ENCODE results near the gene DLG4.

Gene DLG4

DNA sequence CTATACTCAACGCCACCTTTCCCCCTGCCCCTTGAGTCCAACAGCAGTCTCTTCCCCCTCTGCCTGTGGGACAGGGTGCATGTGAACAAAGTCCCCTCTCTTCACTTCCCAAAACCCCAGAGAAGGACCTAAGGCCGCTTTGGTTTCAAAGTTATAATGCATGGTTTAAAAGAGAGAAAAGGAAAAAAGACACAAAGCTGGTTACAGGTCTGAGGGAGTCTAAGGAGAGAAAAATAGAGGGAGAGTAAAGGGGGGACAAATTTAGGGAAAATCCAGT is 23.8 kb upstream of the DLG4 start:
- DNase-seq = no peak
- no peak for TF ChIP-seq CTCF (IDR thresholded peaks at IDR 0.05; ENCODE audit: low read depth, low read length, missing control alignments)
- Histone ChIP-seq H3K4me3 (ENCODE audit: low read depth, low read length) (peak overlapping the region; percentile 96), H3K27ac (peak overlapping the region; percentile 94), H3K27me3 (replicated peaks) (no peaks in the 10 kb centered on the region), H3K36me3 (replicated peaks) (peaks cover 44% of the 10 kb centered on the region)
- in situ Hi-C loops (cut with HindIII; ENCODE audit: low pct_ligation_motif_present, low sequenced_read_pairs) = no loop called here

GRCh38 chr17:7242717-7243452 is 23.2 kb upstream of the DLG4 start:
- in situ Hi-C loops (cut with HindIII; ENCODE audit: low pct_ligation_motif_present, low sequenced_read_pairs) = no loop called here
- Histone ChIP-seq H3K36me3 (replicated peaks) (peaks cover 44% of the 10 kb centered on the region), H3K27me3 (replicated peaks) (no peaks in the 10 kb centered on the region), H3K27ac (peak overlapping the region; percentile 94), H3K4me3 (ENCODE audit: low read depth, low read length) (peak overlapping the region; percentile 96)
- no peak for TF ChIP-seq CTCF (IDR thresholded peaks at IDR 0.05; ENCODE audit: low read depth, low read length, missing control alignments)
- DNase-seq = peak; percentile 94

GRCh38 chr17:7241783-7242716 is 22.4 kb upstream of the DLG4 start, which contains the start of gene GABARAP:
Gene GABARAP, minus strand, starts transcription at chr17:7242449. Its CDS starts 119 bp downstream, at chr17:7242330.
- in situ Hi-C loops (cut with HindIII; ENCODE audit: low pct_ligation_motif_present, low sequenced_read_pairs) = no loop called here
- no peaks in the 10 kb centered on the region for H3K27me3 ChIP-seq (replicated peaks)
- DNase-seq = peak; percentile 88
- no peak for TF ChIP-seq CTCF (IDR thresholded peaks at IDR 0.05; ENCODE audit: low read depth, low read length, missing control alignments)
- peak within 1 kb of the TSS; percentile 94 for H3K27ac ChIP-seq
- H3K4me3 ChIP-seq (ENCODE audit: low read depth, low read length) = peak within 1 kb of the TSS; percentile 96
- H3K36me3 ChIP-seq (replicated peaks) = peaks cover 47% of the 10 kb centered on the region

DNA sequence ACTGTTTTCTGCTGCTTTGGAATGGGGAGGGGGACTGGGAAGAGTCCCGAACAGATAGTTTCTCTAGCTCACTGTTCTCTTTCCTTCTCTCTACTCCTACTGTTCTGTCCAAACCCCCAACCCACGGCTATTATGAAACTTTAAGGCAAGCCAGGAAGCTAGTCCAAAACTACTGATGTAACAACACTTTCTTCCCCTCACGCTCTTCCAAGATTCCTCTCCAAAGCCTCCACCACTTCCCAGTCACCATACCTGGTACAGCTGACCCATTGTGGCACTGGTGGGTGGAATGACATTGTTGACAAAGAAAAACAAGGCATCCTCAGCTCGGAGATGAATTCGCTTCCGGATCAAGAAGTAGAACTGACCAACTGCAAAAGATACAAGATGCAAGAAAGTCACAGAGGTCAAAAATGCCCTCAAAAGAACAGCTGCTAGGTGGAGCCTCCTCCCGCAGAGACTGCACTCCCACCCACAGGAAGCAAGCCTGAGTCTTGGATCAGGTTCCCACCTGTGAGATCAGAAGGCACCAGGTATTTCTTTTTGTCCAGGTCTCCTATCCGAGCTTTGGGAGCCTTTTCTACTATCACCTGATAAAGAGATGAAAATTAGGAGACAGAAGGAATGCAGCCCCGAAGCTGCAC is 21.6 kb upstream of the DLG4 start:
- Histone ChIP-seq H3K27me3 (replicated peaks) (no peaks in the 10 kb centered on the region), H3K4me3 (ENCODE audit: low read depth, low read length) (peak overlapping the region; percentile 96), H3K27ac (peak overlapping the region; percentile 94), H3K36me3 (replicated peaks) (peaks cover 49% of the 10 kb centered on the region)
- DNase-seq = no peak
- TF ChIP-seq CTCF (IDR thresholded peaks at IDR 0.05; ENCODE audit: low read depth, low read length, missing control alignments) = no peak
- in situ Hi-C loops (cut with HindIII; ENCODE audit: low pct_ligation_motif_present, low sequenced_read_pairs) = no loop called here

DNA sequence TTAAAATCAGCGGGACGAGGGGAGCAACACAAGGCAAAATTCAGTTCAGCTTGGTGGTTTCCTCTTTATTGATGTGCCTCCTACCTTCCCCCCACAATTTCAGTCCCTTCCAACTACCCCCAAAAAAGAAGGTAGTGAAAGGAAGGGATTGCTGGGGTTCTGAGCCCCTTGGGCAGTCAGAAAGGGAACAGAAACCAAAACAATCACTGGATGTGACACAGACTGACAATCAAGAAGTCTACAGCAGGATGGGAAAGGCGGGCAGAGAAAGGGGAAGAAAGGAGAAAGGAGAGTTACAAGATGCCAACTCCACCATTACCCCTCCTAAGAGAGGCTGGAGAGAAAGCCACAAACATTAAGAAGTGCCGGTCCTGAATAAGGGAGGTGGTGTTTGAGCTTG is 20.7 kb upstream of the DLG4 start:
- in situ Hi-C loops (cut with HindIII; ENCODE audit: low pct_ligation_motif_present, low sequenced_read_pairs) = no loop called here
- no peak for TF ChIP-seq CTCF (IDR thresholded peaks at IDR 0.05; ENCODE audit: low read depth, low read length, missing control alignments)
- peak overlapping the region; percentile 96 for H3K4me3 ChIP-seq (ENCODE audit: low read depth, low read length)
- no peak for DNase-seq
- H3K27ac ChIP-seq = no peak overlapping the region
- H3K36me3 ChIP-seq (replicated peaks) = peaks cover 48% of the 10 kb centered on the region
- no peaks in the 10 kb centered on the region for H3K27me3 ChIP-seq (replicated peaks)
